Measurements from ENCODE around the gene ZBTB16.

ZBTB16 gene

DNA sequence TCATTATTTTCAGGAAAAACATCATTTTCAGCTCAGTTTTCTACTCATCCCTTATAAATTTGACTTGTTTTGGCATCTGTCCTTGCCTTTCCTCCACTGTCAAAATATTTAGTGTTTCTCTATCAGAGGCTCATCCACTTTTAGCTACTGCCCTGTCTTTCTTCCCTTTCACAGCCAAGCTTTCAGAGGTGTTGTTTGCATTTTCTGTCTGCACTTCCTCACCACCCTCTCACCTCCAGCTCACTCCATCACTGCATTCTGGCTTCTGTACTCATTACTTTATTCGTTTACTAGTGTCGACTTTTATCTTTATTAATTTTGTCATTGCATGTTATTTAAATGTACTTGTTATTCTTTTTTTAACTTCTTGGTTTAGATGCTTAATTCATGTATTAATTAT is 210.0 kb downstream of the ZBTB16 start:
- no peak for FAIRE-seq

DNA sequence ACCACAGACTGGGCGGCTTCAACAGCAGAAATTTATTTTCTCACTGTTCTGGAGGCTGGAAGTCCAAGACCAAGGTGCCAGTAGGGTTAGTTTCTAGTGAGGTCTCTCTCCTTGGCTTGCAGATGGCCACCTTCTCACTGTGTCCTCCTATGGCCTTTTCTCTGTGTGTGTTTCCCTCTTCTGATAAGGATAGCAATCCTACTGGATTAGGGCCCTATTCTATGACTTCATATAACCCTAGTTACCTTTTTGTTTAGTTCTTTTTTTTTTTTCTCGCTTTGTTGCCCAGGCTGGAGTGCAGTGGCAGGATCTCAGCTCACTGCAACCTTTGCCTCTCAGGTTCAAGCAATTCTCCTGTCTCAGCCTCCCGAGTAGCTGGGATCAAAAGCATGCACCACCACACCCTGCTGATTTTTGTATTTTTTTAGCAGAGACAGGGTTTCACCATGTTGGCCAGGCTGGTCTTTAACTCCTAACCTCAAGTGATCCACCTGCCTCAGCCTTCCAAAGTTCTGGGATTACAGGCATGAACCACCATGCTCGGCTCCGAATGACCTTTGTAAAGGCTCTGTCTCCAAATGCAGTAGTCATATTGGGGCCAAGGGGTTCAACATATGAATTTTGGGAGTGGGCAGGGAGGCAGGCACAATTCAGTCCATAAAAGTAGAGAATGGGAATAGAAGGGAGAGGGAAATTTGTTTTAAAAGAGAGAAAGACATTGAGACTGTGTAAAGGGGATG is 211.2 kb downstream of the ZBTB16 start:
- no peak for FAIRE-seq

DNA sequence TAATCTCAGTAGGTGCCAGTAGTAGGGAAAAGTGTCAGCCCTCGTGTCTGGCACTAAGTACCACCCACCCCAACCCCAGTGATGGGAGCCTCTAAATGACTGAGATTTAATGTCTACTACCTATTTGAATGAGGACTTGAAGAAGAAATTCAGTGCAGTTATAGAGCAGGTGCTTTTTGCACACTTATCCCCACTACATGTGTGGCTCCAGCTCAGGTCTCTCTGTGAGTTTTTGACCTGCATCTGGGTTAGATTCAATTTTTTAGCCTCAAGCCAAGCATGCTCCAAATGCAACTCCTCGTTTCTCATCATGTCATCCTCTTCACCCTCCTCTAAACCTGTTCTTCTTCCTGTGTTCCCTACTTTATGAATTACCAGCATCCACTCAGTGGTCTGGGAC is 211.8 kb downstream of the ZBTB16 start:
- FAIRE-seq, result no peak

DNA sequence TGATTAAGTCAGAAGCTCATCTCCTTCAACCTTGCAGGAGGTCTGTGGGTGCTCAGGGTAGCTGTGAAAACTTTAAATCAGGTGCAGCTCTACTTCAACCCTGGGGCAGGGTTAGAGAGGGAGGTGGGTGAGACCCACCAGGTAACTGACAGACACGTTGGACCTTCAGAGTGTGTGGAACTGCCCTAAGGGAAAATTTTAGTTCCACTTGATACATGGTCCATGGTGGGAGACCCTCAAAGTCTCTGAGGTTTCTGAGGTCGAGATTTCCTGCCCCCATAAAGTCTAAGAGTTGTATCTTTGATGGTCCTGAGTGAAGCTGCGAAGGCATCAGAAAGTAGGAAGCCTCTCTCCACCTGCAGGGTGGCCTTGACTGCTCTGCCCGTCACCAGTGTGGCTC is 212.8 kb downstream of the ZBTB16 start:
- no peak for FAIRE-seq

DNA sequence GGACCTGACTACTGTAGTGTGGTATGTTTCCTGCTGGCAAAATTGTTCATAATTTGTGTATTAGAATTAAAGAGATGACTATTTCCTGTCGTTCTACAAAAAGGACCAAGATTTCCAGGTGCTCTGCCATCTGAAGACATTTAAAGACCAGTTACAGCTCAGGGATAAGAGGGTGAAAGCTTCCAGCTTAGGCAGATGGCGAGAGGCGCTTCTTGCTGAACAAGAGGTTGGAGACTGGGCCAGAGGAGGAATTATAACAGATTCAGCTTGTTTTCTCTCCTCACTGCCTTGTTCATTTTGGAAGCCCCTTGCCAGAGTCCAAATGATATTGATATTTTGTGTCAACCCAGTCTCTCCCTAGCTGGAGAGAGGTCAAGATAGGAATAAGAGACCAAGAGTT is 213.6 kb downstream of the ZBTB16 start:
- no peak for FAIRE-seq

DNA sequence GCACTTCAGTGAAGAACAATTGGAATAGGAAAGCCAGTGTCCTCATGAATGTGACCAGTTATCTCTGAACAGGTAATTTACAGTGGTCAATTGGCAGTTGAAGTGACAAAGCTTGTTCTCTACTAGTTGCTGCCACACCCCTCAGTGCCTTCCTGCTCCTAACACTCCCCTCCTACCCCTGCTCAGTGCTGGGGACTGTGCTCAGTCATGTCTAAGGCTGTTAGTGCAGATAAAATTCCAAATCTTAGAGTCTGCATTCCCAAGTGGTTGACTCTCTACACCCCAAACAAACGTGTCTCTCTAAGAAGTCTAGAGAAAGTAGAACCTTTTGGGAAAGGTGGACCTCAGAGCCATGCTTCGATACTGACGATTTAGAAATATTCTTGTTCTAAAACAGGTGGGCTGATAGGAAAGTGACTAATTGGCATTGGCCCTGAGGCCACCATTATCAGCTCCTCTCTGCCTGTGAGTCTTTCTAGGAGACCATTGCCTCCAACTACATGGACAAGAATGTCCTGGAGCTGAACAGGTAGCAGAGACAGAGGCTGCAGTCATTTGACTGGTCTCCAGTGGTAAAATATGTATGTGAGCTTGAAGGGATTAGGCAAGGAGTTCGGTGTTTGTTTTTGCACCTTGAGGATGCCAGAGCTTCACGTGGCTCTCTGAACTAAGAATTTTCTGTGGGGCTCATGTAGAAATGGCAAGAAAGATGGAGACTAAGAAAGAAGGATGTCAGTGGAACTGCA is 214.6 kb downstream of the ZBTB16 start:
- no peak for FAIRE-seq

DNA sequence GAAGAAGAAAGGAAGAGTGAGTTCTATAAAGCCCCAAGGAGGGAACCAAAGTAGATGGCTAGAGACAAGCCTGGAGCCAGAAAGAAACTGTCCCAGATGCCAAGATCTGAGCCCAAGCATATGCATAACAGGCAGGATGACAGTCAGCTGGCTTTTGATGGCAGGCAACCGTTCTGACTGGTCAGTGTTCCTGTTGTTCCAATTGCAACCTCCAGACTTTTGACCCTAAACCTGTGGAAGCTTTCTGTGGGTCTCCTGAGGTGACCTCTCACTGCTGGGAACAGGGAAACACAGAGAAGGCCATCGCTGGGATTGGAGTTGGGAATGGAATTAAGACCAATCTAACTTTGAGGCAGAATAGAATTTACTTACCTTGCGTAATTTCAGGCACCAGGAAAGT is 215.1 kb downstream of the ZBTB16 start:
- no peak for FAIRE-seq

DNA sequence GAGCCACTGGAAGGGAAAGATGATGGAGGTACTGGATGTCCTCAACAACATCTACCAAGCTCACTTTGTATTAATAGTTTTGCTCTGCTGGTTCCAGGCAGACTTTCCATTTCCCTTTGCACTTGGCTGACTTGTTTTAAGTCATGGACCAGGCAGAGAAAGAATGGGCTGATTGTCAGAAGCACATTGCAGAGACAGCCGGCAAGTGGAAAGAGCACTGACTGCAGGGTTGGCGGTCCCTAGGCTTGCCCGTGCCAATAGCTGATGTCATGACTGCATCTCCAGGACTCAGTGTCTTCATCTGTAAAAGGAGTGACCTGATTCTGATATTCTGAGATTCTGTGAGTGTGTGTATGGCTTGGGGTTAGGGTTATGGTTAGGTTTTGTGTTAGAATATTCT is 215.8 kb downstream of the ZBTB16 start:
- no peak for FAIRE-seq

DNA sequence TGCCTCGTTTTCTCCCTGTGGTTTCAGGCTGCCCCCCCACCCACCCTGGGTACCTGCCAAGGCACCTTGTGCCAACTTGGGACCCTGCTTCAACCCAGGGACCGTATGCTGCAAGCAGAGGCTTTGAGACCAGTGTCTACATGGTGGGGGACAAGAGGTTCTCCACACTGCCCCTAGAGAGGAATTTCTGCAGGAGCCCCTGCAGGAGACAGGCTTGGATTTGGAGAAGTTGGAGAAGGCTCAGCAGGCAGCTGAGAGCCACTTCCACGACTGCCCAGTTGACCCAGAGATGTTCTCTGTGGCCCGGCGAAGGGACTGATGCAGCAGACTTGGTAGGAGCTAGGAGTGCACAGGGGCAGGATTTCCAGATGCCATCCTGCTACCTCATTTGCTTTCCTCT is 216.6 kb downstream of the ZBTB16 start:
- FAIRE-seq, result no peak

DNA sequence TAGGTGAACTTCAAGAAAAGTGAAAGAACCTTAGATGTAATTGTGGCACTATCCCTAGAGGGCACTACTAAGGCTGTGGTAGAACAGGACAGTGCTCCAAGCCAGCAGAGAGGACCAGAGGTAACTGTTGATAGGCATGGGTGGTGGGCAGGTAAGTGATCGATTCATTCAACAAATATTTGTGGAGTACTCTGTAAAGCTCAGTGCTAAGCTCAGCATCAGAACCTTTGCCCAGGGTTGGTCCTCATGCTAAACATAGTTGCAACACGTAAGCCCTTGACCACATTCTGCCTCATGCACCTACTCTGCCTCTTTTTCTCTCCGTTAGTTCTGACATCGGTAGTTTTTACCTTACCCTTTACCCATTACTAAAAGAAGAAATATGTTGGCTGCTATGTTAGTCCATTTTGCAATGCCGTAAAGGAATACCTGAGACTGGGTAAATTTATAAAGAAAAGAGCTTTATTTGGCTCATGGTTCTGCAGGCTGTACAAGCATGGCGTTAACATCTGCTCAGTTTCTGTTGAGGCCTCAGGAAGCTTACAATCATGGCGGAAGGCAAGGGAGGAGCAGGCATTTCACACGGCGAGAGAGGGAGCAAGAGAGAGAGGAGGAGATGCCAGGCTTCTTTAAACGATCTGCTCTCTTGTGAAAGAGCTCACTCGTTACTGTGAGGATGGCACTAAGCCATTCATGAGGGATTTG is 218.3 kb downstream of the ZBTB16 start:
- FAIRE-seq, result no peak

DNA sequence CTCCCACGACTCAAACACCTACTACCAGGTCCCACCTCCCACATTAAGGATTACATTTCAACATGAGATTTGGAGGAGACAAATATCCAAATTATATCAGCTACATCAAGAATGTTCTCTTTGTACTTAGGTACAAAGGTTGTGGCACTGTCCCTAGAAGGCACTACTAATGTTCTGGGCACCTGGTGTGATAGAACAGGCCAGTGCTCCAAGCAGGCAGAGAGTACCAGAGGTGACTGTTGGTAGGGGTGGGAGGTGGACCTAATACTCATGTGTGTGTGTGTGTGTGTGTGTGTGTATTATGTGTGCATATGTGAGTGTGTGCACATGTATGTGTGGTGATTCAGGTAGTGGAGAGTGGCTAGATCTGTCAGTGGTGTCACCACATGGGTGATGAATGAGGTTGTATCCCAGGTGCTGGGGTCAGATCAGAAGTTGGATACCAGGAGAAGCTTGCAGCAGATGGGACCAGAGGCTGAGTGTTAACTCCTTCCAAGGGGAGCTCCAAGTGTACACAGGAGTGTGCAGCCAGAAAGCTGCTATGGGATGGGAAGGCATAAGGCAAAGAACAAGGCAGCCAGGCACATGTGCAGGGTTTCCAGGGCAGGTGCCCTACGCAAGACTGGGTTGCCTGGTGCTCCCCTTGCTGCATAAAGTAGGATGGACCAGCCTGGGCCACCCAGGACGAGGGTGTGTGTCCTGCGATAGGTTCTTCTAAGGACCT is 219.0 kb downstream of the ZBTB16 start:
- FAIRE-seq, result no peak

DNA sequence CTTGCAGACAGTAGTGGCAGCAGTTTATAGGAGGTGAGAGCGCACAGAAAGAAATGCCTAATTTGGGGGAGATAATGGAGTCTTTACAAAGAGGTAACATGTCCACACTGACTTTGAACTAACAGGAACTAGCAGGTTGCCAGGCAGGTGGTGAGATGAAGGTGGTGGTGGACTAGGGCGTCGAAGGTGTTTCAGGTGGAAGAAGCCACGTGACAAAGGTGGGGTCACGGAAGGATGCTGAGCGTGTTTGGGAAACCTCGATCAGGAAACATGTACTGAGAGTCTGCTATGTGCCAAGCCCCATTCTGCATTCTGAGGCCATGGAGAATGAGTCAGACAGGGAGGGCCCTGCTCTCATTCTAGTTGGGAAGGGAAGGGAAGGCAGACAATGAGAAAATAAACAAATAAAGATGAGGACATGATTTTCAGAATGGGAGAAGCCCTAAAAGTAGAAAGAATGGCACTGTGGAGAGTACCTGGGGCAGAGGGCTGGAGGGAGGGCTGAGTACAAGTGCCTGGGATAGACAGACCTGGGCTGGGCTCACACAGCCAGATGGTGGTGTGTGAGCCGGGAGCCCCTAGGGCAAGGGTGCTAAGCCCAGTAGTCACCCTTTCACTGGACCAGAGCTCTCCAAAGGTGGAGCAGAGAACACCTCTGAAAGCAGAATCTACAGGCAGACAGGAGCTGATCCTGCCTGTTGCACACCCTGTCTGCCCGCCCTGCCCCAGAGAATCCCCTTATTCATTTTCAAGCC is 220.5 kb downstream of the ZBTB16 start:
- no peak for FAIRE-seq

DNA sequence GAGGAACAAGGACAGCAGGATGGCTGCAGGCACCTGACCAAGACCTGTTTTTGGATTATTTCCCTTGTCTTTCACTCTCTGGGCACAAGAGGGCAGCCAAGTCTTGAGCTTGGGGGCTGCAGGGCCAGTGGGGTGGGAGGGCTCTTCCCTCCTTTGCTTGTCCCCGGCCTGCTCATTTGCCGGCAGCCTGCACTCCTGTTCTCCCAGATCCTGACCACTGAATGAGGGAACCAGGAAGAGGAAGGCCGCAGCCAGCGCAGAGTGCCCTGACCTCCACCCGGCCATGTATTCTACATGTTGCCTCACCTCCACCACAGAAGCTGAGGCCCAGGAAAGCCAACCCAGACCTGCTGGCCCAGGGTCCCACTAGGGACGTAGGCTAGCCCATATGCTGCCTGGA is 221.2 kb downstream of the ZBTB16 start:
- FAIRE-seq, result no peak

DNA sequence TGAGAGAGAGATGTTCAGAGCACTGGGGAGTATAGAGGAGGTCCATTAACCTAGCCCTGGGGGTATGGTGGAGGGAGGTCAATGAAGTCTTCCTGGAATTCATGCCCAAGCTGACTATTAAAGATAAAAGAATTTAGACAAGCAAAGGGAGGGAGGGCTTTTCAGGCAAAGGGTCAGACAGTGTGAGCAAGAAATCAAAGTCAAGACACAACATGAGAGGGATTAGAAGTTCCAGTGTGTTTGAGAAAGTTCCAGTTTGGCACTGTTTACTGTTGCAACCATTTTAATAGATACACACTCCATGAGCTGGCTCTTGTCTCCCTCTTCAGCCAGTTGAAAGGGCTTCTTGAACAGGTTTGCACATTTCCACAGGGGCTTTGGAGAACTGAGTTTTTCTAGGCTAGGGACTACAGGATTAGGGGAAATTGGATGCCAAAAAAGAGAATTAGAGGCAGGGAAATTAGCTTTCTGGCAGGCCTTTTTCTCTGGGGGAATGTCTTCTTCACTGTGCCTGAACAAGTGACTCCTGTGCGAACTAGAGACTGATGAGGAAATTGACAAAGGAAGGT is 222.0 kb downstream of the ZBTB16 start:
- no peak for FAIRE-seq

DNA sequence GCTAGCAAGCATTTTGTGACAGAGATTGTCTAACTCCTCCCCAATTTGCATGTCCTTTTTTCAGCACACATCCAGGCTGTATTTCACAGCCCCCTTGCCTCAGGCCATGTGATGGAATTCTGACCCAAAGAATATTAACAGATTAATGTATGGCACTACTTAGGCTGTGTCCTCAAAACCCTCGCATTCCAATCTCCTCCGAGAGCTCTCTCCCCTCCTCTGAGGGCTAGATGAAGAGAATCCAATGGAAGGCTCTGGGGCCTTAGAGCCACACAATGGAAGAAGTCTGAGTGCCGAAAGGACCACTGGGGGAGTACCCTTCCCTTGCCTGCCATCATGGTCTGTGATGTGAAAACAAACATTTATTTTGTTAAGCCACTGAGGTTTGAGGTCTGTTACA is 223.0 kb downstream of the ZBTB16 start:
- FAIRE-seq, result no peak

DNA sequence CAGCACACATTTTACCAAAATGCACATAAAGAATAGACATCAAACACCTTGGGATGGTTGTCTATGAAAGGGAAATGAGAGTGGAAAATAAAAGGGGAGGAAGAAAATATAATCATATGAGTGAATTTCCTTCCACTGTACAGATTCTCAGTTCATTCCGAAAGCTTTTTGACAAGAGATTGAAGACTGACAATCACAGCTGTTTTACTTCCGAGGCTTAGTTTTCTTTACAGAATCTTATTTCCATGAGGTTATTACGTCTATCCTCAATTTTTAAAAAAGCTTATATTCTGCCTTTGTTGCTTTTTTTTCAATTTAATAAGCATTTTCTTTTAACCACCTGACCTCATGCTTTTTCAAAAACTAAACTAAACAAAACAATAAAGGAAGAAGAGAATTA is 223.9 kb downstream of the ZBTB16 start:
- no peak for FAIRE-seq

DNA sequence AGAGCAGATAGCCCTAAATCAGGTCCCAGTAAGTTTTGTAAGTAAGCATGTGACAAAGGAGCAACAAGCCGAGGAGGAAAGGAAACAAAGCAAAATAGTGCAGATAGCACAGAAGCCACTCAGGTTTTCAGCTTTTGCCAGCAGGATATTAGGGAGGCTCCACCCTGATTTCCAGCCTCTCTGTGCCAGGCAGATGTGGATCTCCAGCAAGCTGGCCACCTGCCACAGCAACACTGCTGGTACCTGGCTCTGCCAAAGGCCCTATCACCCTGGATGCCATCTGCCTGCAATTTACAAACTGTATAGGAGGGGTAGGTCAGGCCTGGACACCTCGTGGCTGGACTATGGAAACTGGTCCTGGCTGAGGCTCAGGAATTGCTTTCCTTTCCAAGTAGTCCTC is 224.5 kb downstream of the ZBTB16 start:
- FAIRE-seq, result no peak

DNA sequence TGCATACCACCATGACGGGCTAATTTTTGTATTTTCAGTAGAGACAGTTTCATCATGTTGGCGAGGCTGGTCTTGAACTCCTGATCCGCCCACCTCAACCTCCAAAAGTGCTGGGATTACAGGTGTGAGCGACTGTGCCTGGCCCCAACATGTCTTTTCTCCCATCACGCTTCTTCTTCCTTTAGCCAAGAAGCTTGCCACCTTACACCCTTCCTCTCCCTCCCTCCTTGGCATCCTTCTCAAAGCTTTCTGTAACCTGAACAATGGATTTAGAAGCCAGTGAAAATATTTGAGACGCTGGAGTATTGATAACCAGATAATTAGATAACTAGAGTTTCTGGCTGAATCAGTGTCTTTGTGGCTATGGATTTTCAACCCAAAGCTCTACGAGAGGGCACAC is 225.4 kb downstream of the ZBTB16 start:
- no peak for FAIRE-seq

DNA sequence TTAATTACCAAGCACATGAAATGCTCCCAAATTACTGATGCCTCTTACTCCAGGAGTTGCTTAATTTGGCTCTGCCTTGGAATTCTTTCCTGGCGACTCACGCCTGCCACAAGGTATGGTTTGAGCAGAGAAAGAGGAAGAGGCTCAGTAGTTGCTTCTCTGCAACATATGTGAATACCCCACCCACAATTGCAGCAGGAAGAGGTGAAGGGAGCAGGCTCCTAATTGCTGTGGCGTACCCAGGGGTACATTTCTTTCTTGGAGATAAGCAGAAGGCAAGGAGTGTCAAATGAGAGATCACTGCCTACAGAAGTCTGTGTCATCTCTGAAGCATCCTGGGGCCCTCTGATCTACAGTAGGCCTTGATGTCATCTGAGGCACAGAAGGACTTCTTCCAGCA is 226.1 kb downstream of the ZBTB16 start:
- no peak for FAIRE-seq

DNA sequence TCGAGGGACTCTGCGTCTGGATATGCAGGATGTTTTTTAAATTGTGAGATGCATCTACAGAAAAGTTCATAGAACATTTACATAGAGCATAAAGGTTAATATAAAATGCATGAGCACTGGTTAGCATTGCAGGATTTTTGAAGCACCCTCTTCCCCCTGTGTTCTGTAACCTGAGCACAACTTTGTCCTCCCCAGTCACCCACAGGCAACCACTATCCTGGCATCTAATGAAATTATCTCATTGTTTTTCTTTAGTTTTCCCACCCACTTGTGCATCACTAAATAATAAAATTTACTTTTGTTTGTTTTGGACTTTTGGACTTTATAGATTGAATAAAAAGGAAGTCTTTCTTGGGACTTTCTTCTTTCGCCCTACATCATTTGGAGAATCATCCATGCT is 226.7 kb downstream of the ZBTB16 start:
- FAIRE-seq, result no peak

DNA sequence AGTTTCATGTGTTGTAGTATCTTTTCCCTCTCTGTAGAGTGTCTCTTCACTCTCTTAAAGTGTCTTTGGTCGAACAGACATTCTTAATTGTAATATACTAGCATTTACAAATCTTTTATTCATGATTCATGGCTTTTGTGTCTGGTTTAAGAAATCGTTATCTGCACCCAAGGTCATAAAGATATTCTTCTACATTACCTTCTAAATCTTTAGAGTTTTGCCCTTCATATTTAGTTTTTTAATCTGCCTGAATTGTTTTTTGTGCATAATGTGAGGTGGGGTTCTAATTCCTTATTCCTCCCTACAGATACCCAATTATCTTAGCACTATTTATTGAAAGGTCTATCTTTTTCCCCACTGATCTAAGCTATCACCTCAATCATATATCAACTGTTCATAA is 227.6 kb downstream of the ZBTB16 start:
- FAIRE-seq, result no peak

DNA sequence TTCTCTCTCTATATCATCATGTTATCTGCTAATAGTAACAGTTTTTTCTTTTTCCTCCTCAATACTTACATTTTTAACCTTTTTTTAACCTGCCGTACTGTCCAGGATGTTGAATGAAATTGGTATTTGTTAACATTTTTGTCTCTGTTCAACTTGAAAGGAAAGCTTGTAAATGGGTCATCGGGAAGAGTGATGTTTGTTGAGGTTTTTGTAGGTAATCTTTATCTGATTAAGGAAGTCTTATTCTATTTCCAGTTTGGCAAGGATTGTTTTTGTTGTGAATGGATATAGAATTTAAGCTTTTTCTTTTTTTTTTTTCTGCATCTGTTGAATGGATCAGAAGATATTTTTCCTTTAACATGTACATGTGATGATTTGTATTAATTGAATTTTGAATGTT is 228.6 kb downstream of the ZBTB16 start:
- no peak for FAIRE-seq

Data from islet of Langerhans (tissue), 1 donor.